ENCODE measurements around the gene ANKS6.

The ANKS6 gene

DNA sequence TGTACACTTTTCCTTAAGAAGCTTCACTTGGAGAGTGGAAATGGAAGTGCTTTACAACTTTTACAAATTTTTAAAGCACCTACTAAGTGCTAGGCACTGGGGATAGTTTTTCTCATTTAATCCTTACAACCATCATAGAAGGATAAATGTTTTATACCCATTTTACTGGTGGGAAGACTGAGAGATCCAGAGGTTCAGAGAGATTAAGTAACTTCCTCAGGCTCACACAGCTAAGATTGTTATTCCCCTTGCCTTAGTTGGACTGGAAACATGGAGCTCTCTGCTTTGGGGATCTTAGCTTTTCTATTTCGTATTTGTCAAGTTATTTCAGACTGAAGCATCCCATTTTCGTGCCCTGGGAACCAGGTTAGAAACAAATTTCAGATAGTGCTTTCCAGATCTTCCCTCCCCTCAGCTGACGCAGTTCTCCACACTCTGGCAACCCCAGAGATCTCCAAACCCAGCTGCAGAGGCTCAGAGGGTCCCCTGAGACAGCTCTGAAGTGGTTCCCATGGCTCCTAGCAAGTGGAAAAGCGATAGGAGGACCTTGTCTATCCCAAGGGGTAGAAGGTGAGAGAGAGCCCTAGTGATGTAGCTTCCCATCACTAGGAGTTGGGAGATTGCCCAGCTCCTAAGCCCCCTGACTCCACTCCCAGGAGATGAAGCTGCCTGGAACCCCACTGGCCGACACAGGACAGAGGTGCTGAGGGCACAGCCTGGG lies 71.4 kb downstream of the ANKS6 start:
- no peak for TF ChIP-seq CTCF (IDR thresholded peaks at IDR 0.05; ENCODE audit: extremely low read depth, insufficient read depth, missing control alignments)
- DNase-seq (ENCODE audit: low spot score): no peak
- in situ Hi-C loops (cut with MboI; ENCODE audit: low pct_unique_long_range_greater_than_20kb, low sequenced_read_pairs, unreplicated experiment): no loop called here

GRCh38 chr9:98721643-98722042 lies 74.7 kb downstream of the ANKS6 start:
- TF ChIP-seq CTCF (IDR thresholded peaks at IDR 0.05; ENCODE audit: extremely low read depth, insufficient read depth, missing control alignments): no peak
- no peak for DNase-seq (ENCODE audit: low spot score)
- in situ Hi-C loops (cut with MboI; ENCODE audit: low pct_unique_long_range_greater_than_20kb, low sequenced_read_pairs, unreplicated experiment): no loop called here

DNA sequence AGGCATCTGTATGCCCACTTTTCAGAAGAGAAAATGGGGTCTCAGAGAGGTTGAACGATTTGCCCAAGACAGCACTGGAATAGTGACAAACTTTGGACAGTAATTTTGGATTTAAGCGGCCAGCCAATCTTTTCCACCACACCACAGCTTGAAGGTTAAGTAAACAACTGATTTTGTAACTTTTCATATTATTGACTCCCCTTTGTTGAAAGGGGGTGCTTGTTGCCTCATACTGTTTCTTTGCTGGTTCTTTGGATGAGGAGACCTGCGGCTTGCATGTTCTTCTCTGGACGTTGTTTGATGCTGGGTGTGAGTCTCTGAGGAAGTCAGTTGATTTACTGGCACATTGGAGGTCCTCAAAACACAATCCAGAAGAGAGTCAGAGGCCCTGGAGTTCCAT lies 76.0 kb downstream of the ANKS6 start:
- in situ Hi-C loops (cut with MboI; ENCODE audit: low pct_unique_long_range_greater_than_20kb, low sequenced_read_pairs, unreplicated experiment): no loop called here
- no peak for TF ChIP-seq CTCF (IDR thresholded peaks at IDR 0.05; ENCODE audit: extremely low read depth, insufficient read depth, missing control alignments)
- no peak for DNase-seq (ENCODE audit: low spot score)

DNA sequence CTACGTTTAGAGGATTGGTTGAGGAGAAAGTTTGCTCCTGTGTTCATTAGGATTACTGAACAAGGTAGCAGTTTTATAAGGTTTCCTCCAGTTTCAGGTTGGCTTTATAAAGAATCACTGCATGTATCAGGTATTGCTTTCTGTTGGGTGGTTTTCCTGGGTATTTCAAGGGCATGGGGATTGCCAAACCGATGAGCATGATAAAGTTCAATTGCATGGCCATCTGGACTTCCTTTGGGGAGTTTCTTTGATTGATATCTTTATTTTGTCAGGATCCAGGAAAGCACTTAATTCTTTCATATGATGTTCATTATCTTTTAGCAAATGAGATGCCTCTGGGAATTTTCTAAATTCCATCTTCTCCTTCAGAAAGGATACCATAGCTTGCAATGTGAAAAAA lies 77.3 kb downstream of the ANKS6 start:
- TF ChIP-seq CTCF (IDR thresholded peaks at IDR 0.05; ENCODE audit: extremely low read depth, insufficient read depth, missing control alignments): no peak
- no peak for DNase-seq (ENCODE audit: low spot score)
- in situ Hi-C loops (cut with MboI; ENCODE audit: low pct_unique_long_range_greater_than_20kb, low sequenced_read_pairs, unreplicated experiment): no loop called here

DNA sequence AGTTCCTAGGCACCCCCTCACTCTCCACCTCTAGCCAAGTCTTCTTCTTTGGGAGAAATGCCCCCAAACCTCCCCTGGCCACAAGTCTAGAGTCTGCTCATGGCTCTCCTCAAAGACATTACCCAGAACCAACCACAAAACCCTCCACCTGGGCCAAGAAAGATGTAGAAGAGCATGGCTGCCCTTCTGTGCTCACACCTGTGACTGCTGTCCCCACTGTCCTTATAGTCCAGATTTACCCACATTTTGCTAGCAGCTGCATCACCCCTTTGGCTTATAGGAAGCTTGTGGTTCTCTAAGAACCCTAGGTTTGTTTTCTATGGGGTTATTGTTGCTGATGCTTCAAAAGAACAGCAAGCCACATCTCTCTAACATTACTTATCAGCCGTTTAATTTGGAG lies 81.5 kb downstream of the ANKS6 start:
- in situ Hi-C loops (cut with MboI; ENCODE audit: low pct_unique_long_range_greater_than_20kb, low sequenced_read_pairs, unreplicated experiment): no loop called here
- TF ChIP-seq CTCF (IDR thresholded peaks at IDR 0.05; ENCODE audit: extremely low read depth, insufficient read depth, missing control alignments): no peak
- DNase-seq (ENCODE audit: low spot score): no peak

DNA sequence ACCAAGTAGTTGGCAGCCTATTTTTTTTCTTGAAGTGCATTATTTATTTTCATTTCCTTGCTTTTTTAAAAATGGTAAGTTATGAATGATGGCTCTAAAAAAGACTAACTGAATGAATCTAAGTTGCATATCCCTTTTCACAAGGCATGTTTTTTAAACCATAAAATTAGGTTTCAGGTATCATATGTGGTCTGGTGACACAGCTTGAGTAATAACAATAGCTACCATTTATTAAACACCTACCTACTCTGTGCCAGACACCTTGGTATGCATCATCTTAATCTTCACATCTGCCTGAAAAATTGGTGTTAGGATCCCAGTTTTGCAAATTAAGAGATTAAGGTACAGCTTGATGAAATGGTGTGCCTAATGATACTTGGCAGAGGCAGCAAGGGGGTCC lies 83.4 kb downstream of the ANKS6 start:
- in situ Hi-C loops (cut with MboI; ENCODE audit: low pct_unique_long_range_greater_than_20kb, low sequenced_read_pairs, unreplicated experiment): no loop called here
- DNase-seq (ENCODE audit: low spot score): no peak

More for the DNA sequence above, 83.4 kb downstream of the ANKS6 start:
- TF ChIP-seq CTCF (IDR thresholded peaks at IDR 0.05; ENCODE audit: extremely low read depth, insufficient read depth, missing control alignments): no peak

All from GM13977 (cell line).